Dedifferentiated amniotic fluid mesenchymal stem cell (primary cell): Measurements from ENCODE around the gene PCGF3.
"Not testable (repeated sequence)": the region's sequence is repeated elsewhere in the genome, so short reads cannot be mapped to it uniquely, and the experiment has no call there.

Experiments
- DNase-seq: peaks from one replicate; pipeline ENCODE4 v3.0.0-alpha.2; 2016; ENCODE audit errors: extremely low spot score

PCGF3 gene

GRCh38 chr4:740656-741282 lies 35.1 kb downstream of the PCGF3 start:
- no peak for DNase-seq

GRCh38 chr4:742096-742741 lies 36.6 kb downstream of the PCGF3 start:
- no peak for DNase-seq

GRCh38 chr4:742742-743311 lies 37.2 kb downstream of the PCGF3 start:
- DNase-seq: no peak

GRCh38 chr4:743463-744211 lies 38.0 kb downstream of the PCGF3 start:
- no peak for DNase-seq

GRCh38 chr4:744212-744841 lies 38.7 kb downstream of the PCGF3 start:
- DNase-seq: no peak

GRCh38 chr4:747546-748170 lies 42.0 kb downstream of the PCGF3 start:
- DNase-seq: no peak

GRCh38 chr4:748461-748860 lies 42.8 kb downstream of the PCGF3 start:
- no peak for DNase-seq

- DNase-seq: no peak
Observed at GRCh38 chr4:749698-750666, 44.4 kb downstream of the PCGF3 start.

GRCh38 chr4:751676-752075 lies 46.0 kb downstream of the PCGF3 start:
- no peak for DNase-seq

- DNase-seq: no peak
Observed at GRCh38 chr4:752196-752861, 46.7 kb downstream of the PCGF3 start.

GRCh38 chr4:753186-753585 lies 47.6 kb downstream of the PCGF3 start:
- DNase-seq: not testable (repeated sequence)

GRCh38 chr4:754221-755120 lies 48.8 kb downstream of the PCGF3 start:
- no peak for DNase-seq

- no peak for DNase-seq
Observed at GRCh38 chr4:757111-757510, 51.5 kb downstream of the PCGF3 start.

- not testable (repeated sequence) for DNase-seq
Observed at GRCh38 chr4:759810-760209, 54.2 kb downstream of the PCGF3 start.

GRCh38 chr4:760616-761015 lies 55.0 kb downstream of the PCGF3 start:
- no peak for DNase-seq

GRCh38 chr4:761086-761485 lies 55.5 kb downstream of the PCGF3 start:
- DNase-seq: no peak

GRCh38 chr4:761739-762138 lies 56.1 kb downstream of the PCGF3 start:
- no peak for DNase-seq

GRCh38 chr4:762211-763190 lies 56.9 kb downstream of the PCGF3 start:
- DNase-seq: no peak
